ENCODE measurements around the gene CCDC24.
A peak's percentile ranks its signal among the peaks of the same experiment; 100 is the strongest.

DNA sequence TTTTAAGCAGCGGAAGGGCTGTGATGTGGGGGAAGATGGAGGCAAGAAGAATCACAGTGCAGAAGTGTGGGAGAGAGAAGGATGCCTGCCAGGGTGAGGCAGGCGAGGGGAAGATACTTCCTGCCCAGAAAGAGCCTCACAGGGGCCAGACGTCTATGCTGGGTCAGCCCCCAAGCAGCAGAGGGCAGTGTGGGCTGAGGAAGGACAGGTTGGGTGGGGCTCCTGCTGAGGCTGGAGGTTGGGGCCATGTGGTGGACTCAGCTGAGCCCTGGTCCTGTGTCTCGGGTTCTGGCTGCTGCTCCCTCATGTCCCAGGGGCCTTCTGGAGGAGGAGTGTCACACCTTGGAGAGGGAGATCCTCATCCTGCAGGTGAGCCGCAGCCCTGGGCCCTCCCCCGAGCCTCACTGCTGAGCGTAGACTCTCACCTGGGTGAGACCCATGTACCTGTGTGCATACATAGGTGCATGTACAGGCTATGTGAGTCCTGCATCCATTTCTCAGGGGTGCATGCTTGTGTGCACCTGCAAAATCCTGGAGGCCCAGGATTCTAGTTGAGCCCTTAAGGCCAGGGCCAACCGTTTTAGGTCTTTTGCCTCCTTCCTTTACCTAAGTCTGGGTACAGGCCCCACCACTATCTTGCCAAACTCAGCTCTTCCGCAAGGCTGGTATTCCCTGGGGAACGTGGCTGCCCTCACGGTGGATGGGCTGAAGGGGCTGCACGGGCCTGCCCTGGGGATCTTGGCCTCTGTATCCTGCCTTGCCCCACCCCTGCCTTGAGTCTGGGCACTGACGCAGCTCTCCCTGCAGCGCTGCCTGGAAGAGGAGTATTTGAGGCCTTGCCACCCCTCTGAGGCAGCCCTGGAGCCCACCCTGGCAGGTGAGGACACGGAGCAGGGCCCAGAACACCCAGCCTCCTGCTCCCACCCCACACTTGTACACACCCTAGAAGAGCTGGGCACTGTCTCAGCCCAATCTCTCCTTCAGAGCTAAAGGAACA, 3.7 kb downstream of the CCDC24 start:
- TF ChIP-seq CTCF (conservative IDR thresholded peaks at IDR 0.05; ENCODE audit: low read length) = peak; percentile 63
- no peak for TF ChIP-seq EZH2phosphoT487 (IDR thresholded peaks at IDR 0.05; ENCODE audit: borderline replicate concordance)

Data from Loucy (cell line).